DMS53 treated with DMSO at 0.1 percent for 48 hours (cell line): ENCODE results near the gene CSF2RB.
"Not testable (repeated sequence)": the region's sequence is repeated elsewhere in the genome, so short reads cannot be mapped to it uniquely, and the experiment has no call there.

Experiments
- DNase-seq: peaks from one replicate; lab custom pipeline; 2025; ENCODE audit not compliant: unreplicated experiment; lab: John Stamatoyannopoulos, UW

Gene CSF2RB

GRCh38 chr22:36961626-36962025 lies 48.2 kb downstream of the CSF2RB start:
- DNase-seq: no peak

- DNase-seq: no peak
Measured at GRCh38 chr22:36963302-36963701, 49.9 kb downstream of the CSF2RB start.

GRCh38 chr22:36964106-36964505 lies 50.7 kb downstream of the CSF2RB start:
- no peak for DNase-seq

- DNase-seq: no peak
Measured at GRCh38 chr22:36965696-36966095, 52.3 kb downstream of the CSF2RB start.

- no peak for DNase-seq
Measured at GRCh38 chr22:36966851-36967540, 53.6 kb downstream of the CSF2RB start.

GRCh38 chr22:36968249-36968964 lies 55.0 kb downstream of the CSF2RB start:
- no peak for DNase-seq

GRCh38 chr22:36971341-36972125 lies 58.1 kb downstream of the CSF2RB start:
- DNase-seq: no peak

- no peak for DNase-seq
Measured at GRCh38 chr22:36976606-36977005, 63.2 kb downstream of the CSF2RB start.

- DNase-seq: no peak
Measured at GRCh38 chr22:36977401-36977861, 64.0 kb downstream of the CSF2RB start.

GRCh38 chr22:36977947-36978660 lies 64.7 kb downstream of the CSF2RB start:
- peak; percentile 2 for DNase-seq

GRCh38 chr22:36979016-36979910 lies 65.8 kb downstream of the CSF2RB start:
- no peak for DNase-seq

GRCh38 chr22:36981247-36981775 lies 67.9 kb downstream of the CSF2RB start:
- no peak for DNase-seq

GRCh38 chr22:36982136-36982535 lies 68.7 kb downstream of the CSF2RB start:
- no peak for DNase-seq

- DNase-seq: no peak
Measured at GRCh38 chr22:36985211-36985889, 71.9 kb downstream of the CSF2RB start.

- DNase-seq: no peak
Measured at GRCh38 chr22:36986242-36986821, 72.9 kb downstream of the CSF2RB start.

GRCh38 chr22:36988075-36988832 lies 74.8 kb downstream of the CSF2RB start:
- DNase-seq: no peak

- not testable (repeated sequence) for DNase-seq
Measured at GRCh38 chr22:36989012-36989411, 75.6 kb downstream of the CSF2RB start.
